ENCODE results near the gene NCBP1.

GRCh38 chr9:97647996-97648395 lies 14.4 kb downstream of the NCBP1 start:
- TF ChIP-seq POU6F1 (CRISPR knock-in tag; IDR thresholded peaks at IDR 0.05; ENCODE audit: borderline replicate concordance, low read depth), result no peak
- no peak for TF ChIP-seq PATZ1 (CRISPR knock-in tag; IDR thresholded peaks at IDR 0.05; ENCODE audit: borderline replicate concordance)
- TF ChIP-seq ZFP30 (CRISPR knock-in tag; IDR thresholded peaks at IDR 0.05), result no peak
- no peak for TF ChIP-seq ZFP3 (CRISPR knock-in tag; IDR thresholded peaks at IDR 0.05)
- no peak for TF ChIP-seq TSHZ2 (CRISPR knock-in tag; IDR thresholded peaks at IDR 0.05)
- TF ChIP-seq PPARA (CRISPR knock-in tag; IDR thresholded peaks at IDR 0.05; ENCODE audit: borderline replicate concordance), result no peak
- no peak for TF ChIP-seq SNAI2 (CRISPR knock-in tag; IDR thresholded peaks at IDR 0.05)
- TF ChIP-seq RARB (CRISPR knock-in tag; IDR thresholded peaks at IDR 0.05), result no peak
- TF ChIP-seq CREB5 (CRISPR knock-in tag; IDR thresholded peaks at IDR 0.05; ENCODE audit: low read depth), result no peak
- TF ChIP-seq BACH2 (CRISPR knock-in tag; IDR thresholded peaks at IDR 0.05; ENCODE audit: borderline replicate concordance), result no peak
- no peak for TF ChIP-seq ZC3H10 (CRISPR knock-in tag; IDR thresholded peaks at IDR 0.05)
- no peak for TF ChIP-seq ZNF565 (CRISPR knock-in tag; conservative IDR thresholded peaks at IDR 0.05; ENCODE audit: low read depth)
- no peak for TF ChIP-seq TCF4 (CRISPR knock-in tag; IDR thresholded peaks at IDR 0.05; ENCODE audit: borderline replicate concordance)
- TF ChIP-seq OSR1 (CRISPR knock-in tag; IDR thresholded peaks at IDR 0.05), result no peak
